COR-L47 (cell line): Measurements from ENCODE around the gene ACYP2.
"Not testable (repeated sequence)": the region's sequence is repeated elsewhere in the genome, so short reads cannot be mapped to it uniquely, and the experiment has no call there.

Experiments used
- DNase-seq: peaks from one replicate; lab custom pipeline; 2025; lab: John Stamatoyannopoulos, UW

Gene ACYP2

DNA sequence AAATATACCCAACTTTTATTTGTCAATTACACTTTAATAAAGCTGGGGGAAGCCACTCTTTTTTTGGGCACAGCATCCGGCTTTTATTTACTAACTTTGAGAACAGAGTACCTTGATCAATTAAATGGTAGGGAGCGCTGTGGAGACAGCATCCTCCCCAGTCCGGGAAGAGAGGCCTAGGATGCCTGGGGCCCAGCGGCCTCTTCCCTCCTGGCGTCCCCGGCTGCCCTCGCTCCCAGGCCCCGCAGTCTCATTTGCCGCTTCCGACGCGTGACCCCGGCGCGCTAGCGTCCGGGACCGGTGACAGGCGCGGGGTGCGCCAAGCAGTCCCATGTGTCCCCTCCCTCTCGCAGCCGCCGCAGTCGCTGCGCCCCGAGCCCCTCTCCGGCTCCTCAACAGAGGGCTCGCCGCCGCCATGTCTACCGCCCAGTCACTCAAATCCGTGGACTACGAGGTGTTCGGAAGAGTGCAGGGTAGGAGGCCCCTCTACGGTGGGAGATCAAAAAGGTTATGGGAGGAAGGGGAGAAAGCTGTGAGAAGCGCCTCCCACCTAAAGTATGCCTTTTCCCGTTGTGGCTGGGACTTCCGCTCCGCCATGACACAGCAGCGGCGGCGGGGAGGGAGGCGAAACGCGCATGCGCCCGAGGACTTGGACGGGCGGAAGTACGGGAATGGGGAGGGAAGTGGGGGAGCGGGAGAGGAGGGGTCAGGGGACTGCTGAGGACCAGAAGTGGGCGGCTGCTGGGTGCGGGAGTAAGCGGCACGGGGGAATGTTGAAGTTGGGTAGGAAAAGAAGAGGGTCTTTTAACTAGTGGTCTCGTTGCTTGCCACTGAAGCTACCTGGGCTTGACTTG lies at the start of gene ACYP2:
Gene ACYP2 (plus strand): TSS at position 332 of the 854 bp plus-strand sequence.
- DNase-seq = peak; percentile 93

DNA sequence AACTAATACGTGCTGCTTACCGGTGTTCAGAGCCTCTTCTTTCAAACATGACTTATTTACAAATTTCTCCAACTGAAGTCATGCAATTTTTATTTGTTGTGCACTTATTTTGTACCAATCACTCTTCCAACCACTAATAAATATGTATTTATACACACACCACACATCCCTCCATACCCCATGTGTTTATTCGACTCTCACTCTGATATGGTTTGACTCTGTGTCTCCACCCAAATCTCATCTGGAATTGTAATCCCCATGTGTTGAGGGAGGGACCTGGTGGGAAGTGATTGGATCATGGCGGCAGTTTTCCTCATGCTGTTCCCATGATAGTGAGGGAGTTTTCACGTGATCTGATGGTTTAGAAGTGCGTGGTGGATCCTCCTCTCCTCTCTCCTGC lies 49.5 kb upstream of the ACYP2 start:
- no peak for DNase-seq

DNA sequence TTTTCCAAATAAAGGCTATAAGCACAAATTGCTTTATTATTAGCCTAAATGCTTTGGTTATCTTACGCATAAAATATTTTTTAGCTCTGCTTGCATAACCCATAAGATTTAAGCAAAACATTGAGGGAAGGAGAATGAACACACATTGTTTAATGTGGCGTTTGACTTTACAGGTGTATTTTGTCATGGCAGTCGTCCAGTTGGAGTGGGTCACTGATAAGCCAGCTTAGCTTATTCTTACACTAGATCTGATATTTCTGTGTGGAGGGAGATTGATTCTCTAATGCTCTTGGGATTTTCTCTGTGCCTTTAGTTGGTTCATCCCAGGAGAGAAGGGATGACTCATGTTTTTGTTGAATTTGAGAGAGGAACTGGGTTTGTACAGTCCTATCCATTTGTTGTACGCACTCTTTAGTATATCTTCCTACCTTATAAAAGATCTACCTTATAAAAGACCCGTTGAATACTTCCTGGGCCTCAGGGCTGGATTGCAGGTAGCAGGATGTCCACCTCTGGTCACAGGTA lies 47.5 kb upstream of the ACYP2 start:
- no peak for DNase-seq

DNA sequence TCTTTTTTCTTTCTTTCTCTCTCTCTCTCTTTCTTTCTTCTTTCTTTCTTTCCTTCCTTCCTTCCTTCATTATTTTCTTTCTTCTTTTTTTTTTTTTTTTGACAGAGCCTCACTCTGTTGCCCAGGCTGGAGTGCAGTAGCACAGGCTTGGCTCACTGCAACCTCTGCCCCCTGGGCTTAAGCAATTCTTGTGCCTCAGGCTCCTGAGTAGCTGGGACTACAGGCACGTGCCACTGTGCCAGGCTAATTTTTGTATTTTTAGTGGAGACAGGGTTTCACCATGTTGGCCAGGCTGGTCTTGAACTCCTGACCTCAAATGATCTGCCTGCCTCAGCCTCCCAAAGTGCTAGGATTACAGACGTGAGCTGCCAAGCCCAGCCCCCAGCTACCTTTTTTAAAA lies 42.9 kb upstream of the ACYP2 start:
- not testable (repeated sequence) for DNase-seq

DNA sequence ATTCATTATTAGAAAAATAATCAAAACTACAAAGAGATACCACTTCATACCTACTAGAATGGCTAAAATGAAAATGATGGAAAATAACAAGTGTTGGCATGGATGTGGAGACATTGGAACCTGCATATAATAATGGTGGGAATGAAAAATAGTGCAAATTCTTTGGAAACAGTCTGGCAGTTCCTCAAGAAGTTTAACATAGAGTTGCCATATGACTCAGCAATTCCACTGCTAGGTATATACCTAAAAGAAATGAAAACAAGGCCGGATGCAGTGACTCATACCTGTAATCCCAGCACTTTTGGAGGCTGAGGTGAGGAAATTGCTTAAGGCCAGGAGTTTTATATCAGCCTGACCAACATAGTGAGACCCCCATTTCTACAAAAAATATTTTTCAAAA lies 41.6 kb upstream of the ACYP2 start:
- DNase-seq = no peak

DNA sequence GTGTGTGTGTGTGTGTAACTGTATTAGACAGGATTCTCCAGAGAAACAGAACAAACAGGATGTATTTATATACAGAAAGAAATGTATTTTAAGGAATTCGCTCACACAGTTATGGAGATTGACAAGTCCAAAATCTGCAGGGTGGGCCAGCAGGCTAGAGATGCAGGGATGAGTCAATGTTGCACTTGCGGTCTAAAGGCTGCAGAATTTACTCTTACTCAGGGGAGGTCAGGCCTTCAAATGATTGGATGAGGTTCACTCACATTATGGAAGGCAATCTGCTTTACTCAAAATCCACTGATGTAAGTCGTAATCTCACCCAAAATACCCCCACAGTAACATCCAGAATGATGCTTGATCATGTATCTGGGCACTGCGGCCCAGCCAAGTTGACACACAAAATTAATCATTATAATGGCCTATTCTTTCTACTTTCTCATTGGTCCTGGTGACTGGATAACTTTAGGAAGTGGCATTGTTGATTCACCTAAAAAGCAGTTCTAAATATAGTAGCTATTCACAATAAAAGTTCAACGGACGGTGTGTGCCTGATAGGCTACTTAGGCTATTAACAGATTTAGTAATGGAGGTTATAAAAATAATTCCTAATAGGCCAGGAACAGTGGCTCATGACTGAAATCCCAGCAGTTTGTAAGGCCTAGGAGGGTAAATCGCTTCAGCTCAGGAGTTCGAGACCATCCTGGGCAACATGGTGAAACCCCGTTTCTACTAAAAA lies 40.6 kb upstream of the ACYP2 start:
- no peak for DNase-seq

DNA sequence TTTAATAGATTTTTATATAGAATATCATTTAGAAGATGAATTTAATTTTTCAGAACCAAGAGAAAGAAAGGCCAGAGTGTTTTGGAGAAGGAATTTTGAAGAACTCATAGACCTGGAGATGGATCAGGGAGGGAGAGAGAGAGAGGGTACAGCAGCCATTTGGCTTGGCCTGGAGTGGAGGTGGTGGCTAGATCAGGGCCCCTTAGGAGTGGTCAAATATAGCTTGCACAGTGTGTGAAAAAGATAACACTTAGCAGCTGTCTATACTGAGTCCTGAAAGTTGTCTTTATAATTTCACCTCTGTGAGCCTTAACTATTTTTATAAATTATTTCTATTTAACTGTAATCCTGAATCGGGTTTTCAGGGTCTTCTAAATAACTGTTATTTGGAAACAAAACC lies 38.8 kb upstream of the ACYP2 start:
- no peak for DNase-seq

DNA sequence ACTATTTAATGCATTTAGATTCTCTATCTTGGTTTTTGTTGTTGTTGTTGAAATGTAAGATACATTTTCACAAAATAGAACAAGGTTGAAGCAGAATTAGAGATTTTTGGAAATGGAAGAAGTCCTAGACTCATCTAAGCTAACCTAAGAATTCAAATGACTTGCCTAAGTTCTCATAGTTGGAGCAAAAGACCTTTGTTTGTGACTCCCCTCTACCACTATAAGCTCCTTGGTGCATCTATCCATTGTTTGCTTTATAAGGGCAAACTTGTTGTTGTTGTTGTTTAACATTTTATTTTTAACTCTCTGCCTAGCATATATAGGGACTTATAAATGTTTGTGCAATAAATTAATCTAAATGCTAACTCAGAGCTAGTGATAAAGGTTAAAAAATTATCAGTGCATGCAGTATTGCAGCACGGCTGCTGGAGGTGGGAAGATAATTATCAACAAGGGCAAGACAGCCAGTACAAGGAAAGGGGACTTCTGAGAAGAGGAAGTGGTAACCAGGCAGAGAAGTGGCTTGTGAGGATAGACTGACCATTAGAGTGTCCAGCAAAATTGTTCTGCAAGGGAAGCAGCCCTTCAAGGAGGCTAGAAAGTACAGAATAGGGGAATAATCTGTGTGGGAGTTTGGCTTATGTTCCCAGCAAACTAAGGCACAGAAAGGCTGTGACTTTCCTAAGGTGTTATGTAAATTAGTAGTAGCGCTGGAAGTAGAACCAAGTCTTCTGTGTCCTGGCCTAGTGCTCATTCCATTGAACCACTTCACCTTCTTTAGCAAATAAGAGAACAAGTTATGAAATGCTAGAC lies 38.1 kb upstream of the ACYP2 start:
- no peak for DNase-seq

DNA sequence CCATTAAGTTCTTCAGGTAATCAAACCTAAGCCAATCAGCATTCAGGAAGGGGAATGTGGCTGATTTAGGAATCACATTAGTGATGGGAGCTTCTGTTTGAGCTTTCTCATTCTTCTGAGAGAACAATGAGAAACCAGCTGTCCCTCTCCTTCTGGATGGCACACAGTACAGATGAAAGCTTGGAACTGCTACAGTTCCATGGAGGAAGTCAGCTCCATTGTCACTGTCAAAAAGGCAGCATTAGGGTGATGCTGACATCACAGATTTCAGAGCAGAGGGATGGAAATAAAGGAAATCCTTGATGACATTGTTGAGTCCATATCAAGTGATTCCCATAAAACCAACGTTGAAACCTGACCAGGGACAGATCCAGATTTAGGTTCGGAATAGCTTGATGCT lies 36.1 kb upstream of the ACYP2 start:
- DNase-seq = no peak

DNA sequence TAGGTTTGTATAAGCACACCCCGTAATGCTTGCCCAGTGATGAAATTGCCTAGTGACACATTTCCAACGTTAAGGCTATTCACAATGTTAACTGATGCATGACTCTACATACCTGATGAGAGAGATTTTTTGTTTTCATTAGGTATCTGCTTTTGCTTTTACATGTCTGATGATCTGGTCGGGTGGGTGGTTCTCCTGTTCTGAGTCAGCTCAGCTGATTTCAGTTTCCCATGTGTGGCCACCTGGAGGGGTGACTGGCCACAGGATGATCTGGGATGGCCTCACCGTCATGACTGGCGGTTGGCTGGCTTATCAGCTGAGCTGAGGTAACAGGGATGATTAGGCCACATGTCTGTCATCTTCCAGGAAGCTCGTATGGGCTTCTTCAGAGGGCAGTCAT lies 33.8 kb upstream of the ACYP2 start:
- DNase-seq = no peak

DNA sequence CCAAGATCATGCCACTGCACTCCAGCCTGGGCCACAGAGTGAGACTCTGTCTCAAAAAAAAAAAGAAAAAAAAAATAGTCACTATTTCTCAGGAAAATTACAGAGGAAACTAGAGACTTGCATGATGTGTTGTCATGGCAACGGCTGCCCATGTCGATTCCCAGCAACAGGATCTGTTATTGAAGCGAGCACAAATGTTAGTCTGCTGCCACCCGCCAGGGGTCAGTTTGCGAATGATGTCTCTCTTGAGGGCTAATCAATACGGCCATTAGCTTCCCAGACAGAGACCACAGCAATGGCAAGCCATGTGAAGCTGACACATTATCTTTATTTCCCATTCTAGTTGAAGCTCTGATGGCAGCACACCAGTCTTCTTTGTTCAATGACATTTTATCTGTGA lies 32.4 kb upstream of the ACYP2 start:
- no peak for DNase-seq

DNA sequence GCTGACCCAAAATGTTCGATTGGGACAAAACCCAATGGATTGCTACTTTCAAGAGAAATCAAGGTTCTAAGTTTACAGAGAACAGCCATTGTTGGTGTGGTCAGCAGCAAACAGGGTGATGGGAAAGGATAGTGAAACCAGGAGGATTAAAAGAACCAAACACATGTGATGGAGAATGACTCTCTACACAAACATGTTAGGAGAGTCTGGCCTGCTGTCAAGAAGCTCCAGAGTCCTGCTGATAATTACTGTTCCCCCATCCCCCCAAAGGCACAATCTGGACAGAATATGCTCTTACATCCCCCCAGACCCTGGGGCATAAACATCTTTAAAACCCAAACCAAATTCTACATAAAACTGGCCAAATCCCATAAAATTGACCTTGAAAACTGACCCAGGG lies 32.0 kb upstream of the ACYP2 start:
- no peak for DNase-seq

DNA sequence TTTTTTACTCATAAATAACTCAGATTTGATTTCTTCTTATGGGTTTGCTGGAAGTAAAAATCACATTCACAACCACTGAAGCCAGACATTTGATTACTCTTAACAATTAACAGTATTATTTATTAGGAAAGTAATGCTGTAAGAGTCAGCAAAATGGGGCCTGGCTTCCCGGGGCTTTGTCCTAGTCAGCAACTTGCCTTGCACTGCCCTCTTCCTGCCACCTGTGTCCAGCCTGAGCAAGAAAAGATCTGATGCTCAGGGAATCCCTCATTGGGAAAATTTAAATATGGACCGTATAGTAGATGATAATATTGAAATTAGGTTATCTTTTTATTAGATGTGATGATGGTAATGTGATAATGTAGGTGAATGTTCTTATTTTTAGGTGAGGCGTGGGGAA lies 30.8 kb upstream of the ACYP2 start:
- no peak for DNase-seq

DNA sequence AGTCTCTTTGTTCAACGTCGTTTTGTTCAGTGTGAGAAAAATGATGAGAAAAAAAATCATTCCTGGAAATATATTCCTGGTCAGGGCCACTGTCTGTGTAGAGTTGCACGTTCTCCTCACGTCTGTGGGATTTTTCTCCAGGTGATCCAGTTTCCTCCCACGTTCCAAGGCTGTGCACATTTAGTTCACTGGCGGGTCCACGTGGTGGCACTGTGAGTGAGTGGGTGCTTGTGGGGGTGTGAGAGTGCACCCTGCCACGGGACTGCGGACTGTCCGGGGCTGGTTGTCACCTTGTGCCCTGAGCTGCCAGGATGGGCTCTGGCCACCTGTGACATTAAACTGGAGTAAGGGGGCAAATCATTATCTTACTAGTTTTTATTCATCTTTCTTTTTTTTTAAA lies 30.3 kb upstream of the ACYP2 start:
- no peak for DNase-seq

DNA sequence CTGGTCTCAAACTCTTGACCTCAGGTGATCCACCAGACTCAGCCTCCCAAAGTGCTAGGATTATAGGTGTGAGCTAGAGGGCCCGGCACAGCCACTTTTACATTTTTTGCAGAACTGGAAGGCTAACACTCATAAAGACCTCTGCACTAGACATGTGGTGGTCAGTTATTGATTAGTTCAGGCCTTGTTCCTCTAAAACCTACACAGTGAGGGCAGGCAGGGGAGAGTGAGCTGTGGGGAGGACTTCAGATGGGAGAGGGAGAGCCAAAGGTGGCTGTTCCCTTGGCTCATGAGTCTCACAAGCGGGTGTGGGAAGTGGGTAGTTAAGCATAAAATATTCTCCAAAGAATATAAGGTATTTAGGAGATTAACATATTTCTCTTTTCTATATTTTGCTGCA lies 29.3 kb upstream of the ACYP2 start:
- no peak for DNase-seq

DNA sequence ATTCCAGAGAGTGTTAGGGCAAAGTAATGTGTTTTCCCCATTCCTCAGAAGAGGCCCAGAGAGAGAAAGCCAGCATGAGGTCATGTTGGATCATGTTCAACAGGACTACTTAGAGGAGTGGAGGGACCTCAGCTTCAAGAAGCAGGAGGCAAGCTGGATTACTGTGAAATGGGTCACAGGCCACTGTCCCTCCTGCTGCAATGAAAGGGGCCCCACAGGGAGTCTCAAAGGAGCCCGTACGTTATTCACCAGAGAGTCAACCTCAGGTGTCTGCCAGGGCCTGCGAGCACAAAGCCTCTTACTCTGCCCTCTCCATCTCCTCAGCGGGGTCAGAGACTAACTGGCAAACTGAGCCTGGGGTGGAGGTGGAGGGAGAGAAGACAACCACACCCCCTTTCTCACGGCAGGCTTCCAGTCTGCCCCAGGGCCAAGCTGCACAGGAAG lies 27.2 kb upstream of the ACYP2 start:
- DNase-seq = no peak

DNA sequence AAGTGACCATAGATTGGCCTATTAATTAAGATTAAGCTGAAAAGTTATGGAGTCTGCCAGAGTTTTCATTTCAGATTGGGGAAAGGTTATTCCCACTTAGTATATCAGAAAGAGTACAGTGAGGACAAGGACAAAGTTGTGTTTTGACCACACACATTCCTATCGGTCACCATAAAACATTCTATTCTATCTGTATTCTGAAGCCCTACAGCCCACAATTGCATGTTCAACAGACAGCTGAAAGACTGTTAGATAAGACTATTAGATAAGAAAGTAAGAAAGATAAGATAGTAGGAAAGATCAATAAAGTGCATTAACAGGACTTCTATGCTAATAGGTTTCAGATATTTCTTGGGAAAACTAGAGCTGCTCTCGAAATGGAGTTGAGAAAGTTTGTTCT lies 26.7 kb upstream of the ACYP2 start:
- no peak for DNase-seq

DNA sequence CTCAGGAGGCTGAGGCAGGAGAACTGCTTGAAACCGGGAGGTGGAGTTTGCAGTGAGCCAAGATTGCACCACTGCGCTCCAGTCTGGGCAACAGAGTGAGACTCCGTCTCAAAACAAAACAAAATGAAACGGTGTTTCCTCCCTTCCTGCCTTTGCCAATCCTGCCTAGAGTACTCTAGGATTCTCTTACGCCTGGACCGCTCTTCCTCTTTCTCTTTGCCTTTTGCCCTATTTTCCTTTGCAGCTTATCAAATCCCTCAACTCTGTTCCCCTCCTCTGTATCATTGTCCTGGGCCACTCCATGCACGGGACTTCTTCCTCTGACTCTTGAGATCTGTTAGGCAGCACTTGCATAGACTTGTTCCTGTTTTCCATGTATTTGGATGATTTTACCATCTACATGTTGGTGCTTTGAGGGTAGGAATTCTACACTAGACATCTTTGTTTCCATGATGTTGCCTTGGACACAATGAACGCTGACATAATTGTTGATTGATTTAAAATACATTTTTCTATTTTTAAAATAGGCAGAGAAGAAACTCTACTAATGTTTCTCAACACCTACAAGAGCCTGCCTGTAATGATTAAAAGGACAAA lies 24.8 kb upstream of the ACYP2 start:
- no peak for DNase-seq

DNA sequence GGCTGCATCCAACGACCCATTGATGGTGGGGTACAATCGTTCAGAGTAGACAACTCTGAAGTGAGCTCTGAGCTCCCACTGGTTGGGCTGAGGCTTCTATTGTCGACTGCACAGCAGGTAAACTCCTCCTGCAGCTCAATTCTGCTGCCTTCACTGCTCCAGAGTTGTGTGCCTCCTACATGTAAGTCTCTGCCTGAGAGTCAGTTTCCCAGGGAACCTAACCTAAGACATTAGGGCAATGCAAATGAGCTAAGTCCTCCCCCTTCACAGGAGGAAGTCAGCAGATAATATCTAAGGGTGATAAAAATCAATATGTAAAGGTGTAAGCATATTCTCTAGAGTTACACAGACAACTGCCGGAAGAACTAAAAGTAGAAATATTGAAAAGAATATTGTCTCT lies 22.5 kb upstream of the ACYP2 start:
- no peak for DNase-seq

DNA sequence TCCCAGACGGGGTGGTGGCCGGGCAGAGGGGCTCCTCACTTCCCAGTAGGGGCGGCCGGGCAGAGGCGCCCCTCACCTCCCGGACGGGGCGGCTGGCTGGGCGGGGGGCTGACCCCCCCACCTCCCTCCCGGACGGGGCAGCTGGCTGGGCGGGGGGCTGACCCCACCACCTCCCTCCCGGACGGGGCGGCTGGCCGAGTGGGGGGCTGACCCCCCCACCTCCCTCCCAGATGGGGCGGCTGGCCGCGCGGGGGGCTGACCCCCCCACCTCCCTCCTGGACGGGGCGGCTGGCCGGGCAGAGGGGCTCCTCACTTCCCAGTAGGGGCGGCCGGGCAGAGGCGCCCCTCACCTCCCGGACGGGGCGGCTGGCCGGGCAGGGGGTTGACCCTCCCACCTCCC lies 20.0 kb upstream of the ACYP2 start:
- not testable (repeated sequence) for DNase-seq

DNA sequence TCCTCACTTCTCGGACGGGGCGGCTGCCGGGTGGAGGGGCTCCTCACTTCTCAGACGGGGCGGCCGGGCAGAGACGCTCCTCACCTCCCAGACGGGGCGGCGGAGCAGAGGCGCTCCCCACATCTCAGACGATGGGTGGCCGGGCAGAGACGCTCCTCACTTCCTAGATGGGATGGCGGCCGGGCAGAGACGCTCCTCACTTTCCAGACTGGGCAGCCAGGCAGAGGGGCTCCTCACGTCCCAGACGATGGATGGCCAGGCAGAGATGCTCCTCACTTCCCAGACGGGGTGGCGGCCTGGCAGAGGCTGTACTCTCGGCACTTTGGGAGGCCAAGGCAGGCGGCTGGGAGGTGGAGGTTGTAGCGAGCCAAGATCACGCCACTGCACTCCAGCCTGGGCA lies 19.3 kb upstream of the ACYP2 start:
- not testable (repeated sequence) for DNase-seq

DNA sequence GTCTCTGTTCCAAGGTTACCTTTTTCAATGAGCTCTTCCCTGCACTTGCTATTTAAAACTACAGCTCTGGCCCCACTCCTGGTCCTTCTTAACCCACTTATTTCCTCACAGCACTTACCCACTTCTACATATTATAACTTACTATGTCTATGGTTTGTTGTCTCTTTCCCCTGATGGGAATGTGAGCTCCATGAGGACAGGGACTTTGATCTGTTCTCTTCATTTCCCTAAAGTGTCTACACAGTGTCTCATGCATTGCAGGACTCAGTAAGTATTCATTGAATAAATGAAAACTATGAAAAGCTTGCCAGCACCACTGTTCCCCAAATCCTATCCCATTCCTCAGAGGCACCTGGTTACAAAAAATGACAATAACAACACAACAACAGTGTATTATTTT lies 18.3 kb upstream of the ACYP2 start:
- no peak for DNase-seq
